Endothelial cell (in vitro differentiated cells): ENCODE results near the gene YKT6. TPM values are rescaled to one million over a fixed set of nuclear protein-coding genes. Genes with fewer than 3 reads are reported as not detected.

Experiments
- DNase-seq: peaks from one replicate; pipeline ENCODE4 v3.0.0; 2021; ENCODE audit warnings: low spot score
- H3K27ac Mint-ChIP-seq: one replicate; pipeline ENCODE4 v1.8.0; 2021; ENCODE audit warnings: mixed read lengths, inconsistent platforms; ENCODE audit not compliant: unreplicated experiment
- H3K27me3 Mint-ChIP-seq: one replicate; pipeline ENCODE4 v1.8.0; 2021; ENCODE audit warnings: mild to moderate bottlenecking, moderate library complexity, mixed read lengths, inconsistent platforms; ENCODE audit not compliant: unreplicated experiment
- H3K36me3 Mint-ChIP-seq: one replicate; pipeline ENCODE4 v1.8.0; 2021; ENCODE audit warnings: mild to moderate bottlenecking, low read depth, mixed read lengths, inconsistent platforms; ENCODE audit not compliant: unreplicated experiment
- H3K4me1 Mint-ChIP-seq: one replicate; pipeline ENCODE4 v1.8.0; 2021; ENCODE audit warnings: mild to moderate bottlenecking, mixed read lengths, inconsistent platforms; ENCODE audit not compliant: unreplicated experiment
- H3K4me3 Mint-ChIP-seq: one replicate; pipeline ENCODE4 v1.8.0; 2021; ENCODE audit warnings: mild to moderate bottlenecking, mixed read lengths, inconsistent platforms; ENCODE audit not compliant: unreplicated experiment
- H3K9me3 Mint-ChIP-seq: one replicate; pipeline ENCODE4 v1.8.0; 2021; ENCODE audit warnings: mixed read lengths, inconsistent platforms; ENCODE audit not compliant: unreplicated experiment
- CTCF ChIP-seq: fragments of 200-600 bp; sonication (generic); IDR thresholded peaks from one replicate; pipeline ENCODE4 v1.5.0; 2021; ENCODE audit warnings: antibody characterized with exemption; ENCODE audit not compliant: unreplicated experiment
- total RNA-seq: library from RNA; stranded (reverse); fragmentation: NEBNext Ultra II Directional; extraction: Animal tissue kit (Norgen Biotek cat#: 25700); gene quantifications from one replicate; pipeline ENCODE4 v1.2.1, GENCODE V29; 2021; ENCODE audit not compliant: unreplicated experiment

YKT6 gene
- total RNA-seq, 1 donor from 2014 or later = 98.4 TPM

- Mint-ChIP-seq H3K4me1 (peaks cover 2% of the 10 kb centered on the region), H3K27ac (no peak overlapping the region)
- DNase-seq = no peak
Observed at GRCh38 chr7:44184206-44184872, 16.4 kb upstream of the YKT6 start.

GRCh38 chr7:44184873-44185446, 15.8 kb upstream of the YKT6 start:
- Mint-ChIP-seq H3K36me3 (no peaks in the 10 kb centered on the region), H3K27ac (no peak overlapping the region)
- DNase-seq = no peak

More at GRCh38 chr7:44184206-44184872, 16.4 kb upstream of the YKT6 start:
- Mint-ChIP-seq H3K36me3 (no peaks in the 10 kb centered on the region), H3K9me3 (no peaks in the 10 kb centered on the region), H3K27me3 (peaks cover 10% of the 10 kb centered on the region), H3K4me3 (no peak overlapping the region)
- no peak for TF ChIP-seq CTCF

GRCh38 chr7:44185729-44186128, 15.0 kb upstream of the YKT6 start:
- Mint-ChIP-seq H3K36me3 (no peaks in the 10 kb centered on the region), H3K4me1 (peaks cover 2% of the 10 kb centered on the region), H3K27me3 (peaks cover 8% of the 10 kb centered on the region), H3K9me3 (no peaks in the 10 kb centered on the region), H3K27ac (no peak overlapping the region), H3K4me3 (no peak overlapping the region)
- TF ChIP-seq CTCF = no peak
- no peak for DNase-seq

More at GRCh38 chr7:44184873-44185446, 15.8 kb upstream of the YKT6 start:
- no peak overlapping the region for H3K4me3 Mint-ChIP-seq
- peaks cover 8% of the 10 kb centered on the region for H3K27me3 Mint-ChIP-seq
- H3K4me1 Mint-ChIP-seq = peaks cover 2% of the 10 kb centered on the region
- TF ChIP-seq CTCF = no peak
- H3K9me3 Mint-ChIP-seq = no peaks in the 10 kb centered on the region

GRCh38 chr7:44186736-44187135, 14.0 kb upstream of the YKT6 start:
- H3K27ac Mint-ChIP-seq = no peak overlapping the region
- H3K4me1 Mint-ChIP-seq = peaks cover 2% of the 10 kb centered on the region
- peaks cover 8% of the 10 kb centered on the region for H3K27me3 Mint-ChIP-seq
- H3K4me3 Mint-ChIP-seq = no peak overlapping the region
- no peaks in the 10 kb centered on the region for H3K9me3 Mint-ChIP-seq
- TF ChIP-seq CTCF = no peak
- no peak for DNase-seq
- H3K36me3 Mint-ChIP-seq = no peaks in the 10 kb centered on the region
